ENCODE data around the gene ROBO4. TPM values are rescaled to one million over a fixed set of nuclear protein-coding genes. Genes with fewer than 3 reads are reported as not detected.

Gene ROBO4
- total and polyA plus RNA-seq, 5 donors from 2014 or later = 0.05 to 1.0 TPM; not detected in 3

GRCh38 chr11:124917115-124917637, 19.5 kb upstream of the ROBO4 start:
- ATAC-seq (ENCODE audit: low read depth in 2 of 2) (no peak), DNase-seq (no peak)
- no peaks in the 10 kb centered on the region for H3K36me3 ChIP-seq (ENCODE audit: control insufficient read depth, insufficient read depth, low read length)
- no peaks in the 10 kb centered on the region for H3K27me3 ChIP-seq (ENCODE audit: control insufficient read depth, insufficient read depth, low read length)
- Mint-ChIP-seq H3K36me3 (no peaks in the 10 kb centered on the region), H3K4me1 (peaks cover 0 to 9% (median 4%) of the 10 kb centered on the region in 4 donors), H3K27ac (no peak overlapping the region), H3K4me3 (no peak overlapping the region), H3K27me3 (peaks cover 25% of the 10 kb centered on the region), H3K9me3 (peaks cover 0 to 6% (median 0%) of the 10 kb centered on the region in 7 donors)
- peaks cover under 1 to 2% of the 10 kb centered on the region in 2 experiments for H3K9me3 ChIP-seq (ENCODE audit: control insufficient read depth in 2 of 2, low read length in 2 of 2)
- H3K4me1 ChIP-seq (ENCODE audit: control insufficient read depth, insufficient read depth, low read length, poor library complexity, severe bottlenecking) = no peaks in the 10 kb centered on the region
- no peak overlapping the region for H3K27ac ChIP-seq (ENCODE audit: insufficient read depth, low read length, poor library complexity, severe bottlenecking)
- no peak overlapping the region for H3K4me3 ChIP-seq (ENCODE audit: low read depth, low read length)

GRCh38 chr11:124916370-124916710, 18.7 kb upstream of the ROBO4 start:
- Mint-ChIP-seq H3K4me3 (no peak overlapping the region), H3K9me3 (peaks cover 0 to 12% (median 6%) of the 10 kb centered on the region in 7 donors), H3K27me3 (peaks cover 19% of the 10 kb centered on the region), H3K4me1 (peaks cover 0 to 3% (median 1%) of the 10 kb centered on the region in 4 donors), H3K27ac (no peak overlapping the region), H3K36me3 (no peaks in the 10 kb centered on the region)
- H3K27ac ChIP-seq (ENCODE audit: insufficient read depth, low read length, poor library complexity, severe bottlenecking) = no peak overlapping the region
- no peak overlapping the region for H3K4me3 ChIP-seq (ENCODE audit: low read depth, low read length)
- H3K27me3 ChIP-seq (ENCODE audit: control insufficient read depth, insufficient read depth, low read length) = no peaks in the 10 kb centered on the region
- ATAC-seq (ENCODE audit: low read depth in 2 of 2) (no peak), DNase-seq (no peak)
- peaks cover 2 to 6% of the 10 kb centered on the region in 2 experiments for H3K9me3 ChIP-seq (ENCODE audit: control insufficient read depth in 2 of 2, low read length in 2 of 2)
- no peaks in the 10 kb centered on the region for H3K4me1 ChIP-seq (ENCODE audit: control insufficient read depth, insufficient read depth, low read length, poor library complexity, severe bottlenecking)
- no peaks in the 10 kb centered on the region for H3K36me3 ChIP-seq (ENCODE audit: control insufficient read depth, insufficient read depth, low read length)

GRCh38 chr11:124915541-124916369, 18.1 kb upstream of the ROBO4 start:
- no peak for ATAC-seq (ENCODE audit: low read depth in 2 of 2)
- no peaks in the 10 kb centered on the region for H3K36me3 ChIP-seq (ENCODE audit: control insufficient read depth, insufficient read depth, low read length)
- H3K27me3 Mint-ChIP-seq = peaks cover 19% of the 10 kb centered on the region

DNA sequence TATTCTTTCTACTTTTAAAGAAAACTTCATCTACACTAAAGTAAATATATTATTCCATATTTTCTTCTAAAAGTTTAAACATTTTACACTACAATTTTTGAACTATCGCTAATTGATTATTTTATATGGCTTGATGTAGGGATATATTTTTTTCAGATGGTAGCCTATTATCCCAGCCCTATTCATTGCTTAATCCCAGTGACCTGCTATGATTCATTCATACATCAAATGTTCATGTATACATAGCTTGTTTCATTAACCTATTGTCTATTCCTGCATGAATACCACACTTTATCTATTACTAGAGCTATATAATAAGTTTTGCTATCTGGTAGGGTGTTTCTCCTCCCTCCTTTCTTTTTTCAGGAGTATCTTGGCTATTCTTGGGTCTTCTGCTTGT, 5.0 kb upstream of the ROBO4 start:
- Mint-ChIP-seq H3K27me3 (peaks cover 35% of the 10 kb centered on the region), H3K9me3 (no peaks in the 10 kb centered on the region), H3K36me3 (no peaks in the 10 kb centered on the region)

More at GRCh38 chr11:124915541-124916369, 18.1 kb upstream of the ROBO4 start:
- Mint-ChIP-seq H3K36me3 (no peaks in the 10 kb centered on the region), H3K4me1 (peaks cover 0 to 2% (median under 1%) of the 10 kb centered on the region in 4 donors), H3K9me3 (peaks cover 0 to 12% (median 6%) of the 10 kb centered on the region in 7 donors), H3K4me3 (no peak overlapping the region), H3K27ac (no peak overlapping the region)
- no peak overlapping the region for H3K27ac ChIP-seq (ENCODE audit: insufficient read depth, low read length, poor library complexity, severe bottlenecking)
- H3K4me3 ChIP-seq (ENCODE audit: low read depth, low read length) = no peak overlapping the region
- peak in 1 of 3 donors; percentile 24 for DNase-seq
- H3K4me1 ChIP-seq (ENCODE audit: control insufficient read depth, insufficient read depth, low read length, poor library complexity, severe bottlenecking) = no peaks in the 10 kb centered on the region
- peaks cover 2 to 6% of the 10 kb centered on the region in 2 experiments for H3K9me3 ChIP-seq (ENCODE audit: control insufficient read depth in 2 of 2, low read length in 2 of 2)
- H3K27me3 ChIP-seq (ENCODE audit: control insufficient read depth, insufficient read depth, low read length) = no peaks in the 10 kb centered on the region

DNA sequence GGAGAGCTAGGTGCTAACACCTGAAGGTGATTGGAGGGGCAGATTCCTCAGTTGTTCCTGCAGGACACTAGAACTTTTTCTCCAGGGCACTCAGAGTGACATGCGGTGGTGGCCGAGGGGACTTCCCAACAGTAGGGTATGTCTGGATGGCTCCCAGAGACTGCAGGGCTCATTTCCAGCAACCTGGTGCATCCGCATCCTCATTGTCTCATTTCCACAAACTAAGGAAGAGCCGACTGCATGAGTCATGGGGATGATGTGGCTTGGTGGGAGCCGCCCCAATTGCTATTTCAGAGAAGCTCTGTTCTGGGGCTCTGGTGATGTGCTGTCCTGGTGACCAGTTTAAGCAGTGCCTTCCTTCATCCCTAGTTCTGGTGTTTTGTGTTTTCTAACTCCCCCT, 2.8 kb upstream of the ROBO4 start:
- no peaks in the 10 kb centered on the region for H3K9me3 ChIP-seq (ENCODE audit: control insufficient read depth in 2 of 2, low read length in 2 of 2)
- no peak overlapping the region for H3K27ac ChIP-seq (ENCODE audit: insufficient read depth, low read length, poor library complexity, severe bottlenecking)
- Mint-ChIP-seq H3K4me1 (peaks cover 0 to 3% (median 0%) of the 10 kb centered on the region in 4 donors), H3K27ac (no peak overlapping the region), H3K27me3 (peaks cover 24% of the 10 kb centered on the region), H3K36me3 (no peaks in the 10 kb centered on the region), H3K9me3 (no peaks in the 10 kb centered on the region), H3K4me3 (no peak overlapping the region)
- H3K4me3 ChIP-seq (ENCODE audit: low read depth, low read length) = no peak overlapping the region
- ATAC-seq (ENCODE audit: low read depth in 2 of 2) (no peak), DNase-seq (no peak)
- H3K4me1 ChIP-seq (ENCODE audit: control insufficient read depth, insufficient read depth, low read length, poor library complexity, severe bottlenecking) = no peaks in the 10 kb centered on the region
- no peaks in the 10 kb centered on the region for H3K36me3 ChIP-seq (ENCODE audit: control insufficient read depth, insufficient read depth, low read length)
- H3K27me3 ChIP-seq (ENCODE audit: control insufficient read depth, insufficient read depth, low read length) = peaks cover 12% of the 10 kb centered on the region

More for the DNA sequence above, 5.0 kb upstream of the ROBO4 start:
- no peaks in the 10 kb centered on the region for H3K4me1 ChIP-seq (ENCODE audit: control insufficient read depth, insufficient read depth, low read length, poor library complexity, severe bottlenecking)
- peaks cover 12% of the 10 kb centered on the region for H3K27me3 ChIP-seq (ENCODE audit: control insufficient read depth, insufficient read depth, low read length)
- H3K36me3 ChIP-seq (ENCODE audit: control insufficient read depth, insufficient read depth, low read length) = no peaks in the 10 kb centered on the region
- no peak overlapping the region for H3K27ac Mint-ChIP-seq
- H3K4me3 ChIP-seq (ENCODE audit: low read depth, low read length) = no peak overlapping the region
- ATAC-seq (ENCODE audit: low read depth in 2 of 2) (no peak), DNase-seq (no peak)
- peaks cover 0 to under 1% (median 0%) of the 10 kb centered on the region in 4 donors for H3K4me1 Mint-ChIP-seq
- H3K4me3 Mint-ChIP-seq = no peak overlapping the region
- no peaks in the 10 kb centered on the region for H3K9me3 ChIP-seq (ENCODE audit: control insufficient read depth in 2 of 2, low read length in 2 of 2)
- H3K27ac ChIP-seq (ENCODE audit: insufficient read depth, low read length, poor library complexity, severe bottlenecking) = no peak overlapping the region

- no peaks in the 10 kb centered on the region for H3K9me3 ChIP-seq (ENCODE audit: control insufficient read depth in 2 of 2, low read length in 2 of 2)
- no peaks in the 10 kb centered on the region for H3K36me3 ChIP-seq (ENCODE audit: control insufficient read depth, insufficient read depth, low read length)
- no peaks in the 10 kb centered on the region for H3K36me3 Mint-ChIP-seq
- H3K27me3 Mint-ChIP-seq = peaks cover 20% of the 10 kb centered on the region
- H3K4me3 ChIP-seq (ENCODE audit: low read depth, low read length) = no peak overlapping the region
- no peaks in the 10 kb centered on the region for H3K4me1 ChIP-seq (ENCODE audit: control insufficient read depth, insufficient read depth, low read length, poor library complexity, severe bottlenecking)
- H3K4me3 Mint-ChIP-seq = no peak overlapping the region
- no peak overlapping the region for H3K27ac ChIP-seq (ENCODE audit: insufficient read depth, low read length, poor library complexity, severe bottlenecking)
- DNase-seq = no peak
- H3K9me3 Mint-ChIP-seq = no peaks in the 10 kb centered on the region
- ATAC-seq (ENCODE audit: low read depth in 2 of 2) = no peak
- no peak overlapping the region for H3K27ac Mint-ChIP-seq
- peaks cover 0 to 3% (median 0%) of the 10 kb centered on the region in 4 donors for H3K4me1 Mint-ChIP-seq
- H3K27me3 ChIP-seq (ENCODE audit: control insufficient read depth, insufficient read depth, low read length) = peaks cover 12% of the 10 kb centered on the region
These were observed 1.9 kb upstream of the ROBO4 start for GRCh38 chr11:124899383-124900145.

DNA sequence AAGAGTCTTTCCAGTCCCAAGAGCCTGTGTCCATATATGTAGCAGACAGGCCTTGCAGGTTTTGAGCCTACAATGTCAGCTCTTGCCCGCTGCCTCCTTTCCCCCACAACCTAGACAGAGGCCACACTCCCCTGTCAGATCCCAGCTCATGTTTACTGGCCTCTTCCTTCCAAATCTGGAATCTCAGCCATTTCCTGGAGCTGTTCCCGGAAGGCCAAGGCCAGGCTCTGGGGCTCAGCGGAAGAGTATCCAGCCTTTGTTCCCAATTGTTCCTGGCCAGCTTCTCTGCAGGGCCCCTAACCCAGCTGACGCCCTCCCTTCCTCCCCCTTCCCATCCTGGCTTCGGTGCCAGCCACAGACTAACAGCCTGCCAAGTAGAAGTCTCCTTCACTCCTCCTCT, 1.0 kb upstream of the ROBO4 start:
- no peaks in the 10 kb centered on the region for H3K36me3 Mint-ChIP-seq

More for the DNA sequence above, 1.0 kb upstream of the ROBO4 start:
- Histone ChIP-seq H3K27me3 (ENCODE audit: control insufficient read depth, insufficient read depth, low read length) (peaks cover 12% of the 10 kb centered on the region), H3K4me3 (ENCODE audit: low read depth, low read length) (no peak overlapping the region), H3K36me3 (ENCODE audit: control insufficient read depth, insufficient read depth, low read length) (no peaks in the 10 kb centered on the region), H3K9me3 (ENCODE audit: control insufficient read depth in 2 of 2, low read length in 2 of 2) (no peaks in the 10 kb centered on the region), H3K4me1 (ENCODE audit: control insufficient read depth, insufficient read depth, low read length, poor library complexity, severe bottlenecking) (no peaks in the 10 kb centered on the region), H3K27ac (ENCODE audit: insufficient read depth, low read length, poor library complexity, severe bottlenecking) (no peak overlapping the region)
- Mint-ChIP-seq H3K27ac (no peak overlapping the region), H3K4me3 (no peak overlapping the region), H3K9me3 (no peaks in the 10 kb centered on the region), H3K27me3 (peaks cover 16% of the 10 kb centered on the region), H3K4me1 (peaks cover 0 to 3% (median 0%) of the 10 kb centered on the region in 4 donors)
- DNase-seq = no peak
- no peak for ATAC-seq (ENCODE audit: low read depth in 2 of 2)

Measured in CD4-positive, CD25-positive, alpha-beta regulatory T cell (primary cell).